Right forelimb (tissue), 1 donor: ENCODE measurements around the gene ABTB2.
A peak's percentile ranks its signal among the peaks of the same experiment; 100 is the strongest.
"Not testable (repeated sequence)": the region's sequence is repeated elsewhere in the genome, so short reads cannot be mapped to it uniquely, and the experiment has no call there.

Experiments used
- DNase-seq: peaks from one replicate; pipeline ENCODE4 v3.0.0-alpha.2; 2018

ABTB2 gene

DNA sequence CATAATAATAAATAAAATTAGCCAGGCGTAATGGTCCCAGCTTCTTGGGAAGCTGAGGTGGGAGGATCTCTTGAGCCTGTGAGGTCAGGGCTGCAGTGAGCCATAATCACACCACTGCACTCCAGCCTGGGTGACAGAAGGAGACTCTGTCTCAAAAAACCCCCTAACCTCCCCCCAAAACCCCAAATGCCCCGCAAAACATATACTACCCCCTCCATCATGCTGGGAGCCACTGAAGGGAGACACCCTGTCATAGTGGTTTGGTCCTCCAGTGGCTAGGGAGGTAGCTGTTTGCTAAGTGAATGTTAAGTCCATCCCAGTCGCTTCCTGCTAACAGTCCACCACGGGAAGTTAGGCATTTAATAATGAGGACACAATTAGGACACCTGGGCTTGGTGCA is 125.0 kb downstream of the ABTB2 start:
- no peak for DNase-seq

DNA sequence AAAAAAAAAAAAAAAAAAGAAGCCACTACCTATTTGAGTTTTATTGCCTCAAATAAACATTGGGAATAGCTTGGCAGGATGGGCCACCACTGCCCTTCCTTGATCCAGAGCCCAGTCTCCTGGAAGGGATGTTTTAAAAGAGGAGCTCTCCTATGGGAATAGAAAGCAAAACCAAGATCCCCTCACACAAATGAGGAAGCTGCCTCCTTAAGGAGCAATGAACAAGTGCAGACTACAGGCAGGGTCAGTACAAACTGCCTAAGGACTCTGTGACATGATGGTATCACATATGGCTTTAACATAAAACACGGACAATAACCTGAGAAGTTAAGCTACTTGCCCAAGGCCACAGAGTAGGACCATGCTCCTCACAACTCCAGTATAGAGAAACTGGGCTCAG is 131.6 kb downstream of the ABTB2 start:
- no peak for DNase-seq

DNA sequence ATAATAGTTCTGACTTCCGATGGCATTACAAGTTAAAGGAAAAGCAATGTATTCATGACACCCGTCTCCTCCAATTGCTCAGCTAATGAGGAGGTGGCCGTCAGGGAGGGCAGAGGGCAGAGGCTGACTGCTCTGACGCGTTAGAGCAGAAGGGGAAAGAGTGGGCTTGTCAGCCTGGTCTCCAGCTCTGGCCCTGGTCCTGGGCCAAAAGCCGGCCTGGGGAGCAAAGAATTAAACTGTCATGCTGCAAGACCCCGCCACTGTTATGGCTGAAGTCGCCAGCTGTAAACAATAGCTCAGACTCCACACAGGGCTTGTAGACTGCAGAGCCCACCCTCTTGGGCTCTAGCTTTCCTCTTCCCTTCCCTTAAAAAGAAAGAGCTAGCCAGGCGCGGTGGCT is 132.7 kb downstream of the ABTB2 start:
- no peak for DNase-seq

- no peak for DNase-seq
These were observed 133.3 kb downstream of the ABTB2 start for GRCh38 chr11:34224434-34224966.

GRCh38 chr11:34223907-34224306 is 133.9 kb downstream of the ABTB2 start:
- no peak for DNase-seq

- peak; percentile 60 for DNase-seq
These were observed 134.6 kb downstream of the ABTB2 start for GRCh38 chr11:34223021-34223813.

DNA sequence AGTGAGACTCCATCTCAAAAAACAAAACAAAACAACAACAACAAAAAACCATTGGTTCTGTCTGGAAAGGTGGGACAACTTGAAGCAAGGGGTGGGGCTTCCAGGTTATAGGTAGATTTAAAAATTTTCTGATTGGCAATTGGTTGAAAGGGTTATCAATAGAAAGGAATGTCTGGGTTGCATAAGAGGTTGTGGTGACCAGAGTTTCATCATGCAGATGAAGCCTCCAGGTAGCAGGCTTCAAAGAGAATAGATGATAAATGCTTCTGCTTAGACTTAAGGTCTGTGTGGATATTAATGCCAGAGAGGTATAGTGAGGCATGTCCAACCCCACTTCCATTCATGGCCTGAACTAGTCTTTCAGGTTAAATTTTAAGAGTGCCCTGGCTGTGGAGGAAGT is 135.8 kb downstream of the ABTB2 start:
- DNase-seq, result no peak

GRCh38 chr11:34219941-34220370 is 137.9 kb downstream of the ABTB2 start:
- DNase-seq, result no peak

GRCh38 chr11:34219279-34219678 is 138.5 kb downstream of the ABTB2 start:
- no peak for DNase-seq

DNA sequence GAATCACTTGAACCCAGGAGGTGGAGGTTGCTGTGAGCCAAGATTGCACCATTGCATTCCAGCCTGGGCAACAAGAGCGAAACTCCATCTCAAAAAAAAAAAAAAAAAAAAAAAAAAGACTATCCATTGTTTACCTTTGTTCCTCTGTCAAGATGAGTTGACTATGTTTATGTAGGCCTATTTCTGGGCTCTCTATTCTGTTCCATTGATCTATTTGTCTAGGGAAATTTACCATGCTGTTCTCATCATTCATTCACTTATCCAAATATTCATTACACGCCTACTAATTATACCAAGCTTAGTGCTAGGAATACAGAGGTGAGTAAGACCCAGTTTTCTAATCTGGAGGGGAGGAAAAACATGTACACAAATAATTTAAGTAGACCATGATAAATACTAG is 139.1 kb downstream of the ABTB2 start:
- not testable (repeated sequence) for DNase-seq

DNA sequence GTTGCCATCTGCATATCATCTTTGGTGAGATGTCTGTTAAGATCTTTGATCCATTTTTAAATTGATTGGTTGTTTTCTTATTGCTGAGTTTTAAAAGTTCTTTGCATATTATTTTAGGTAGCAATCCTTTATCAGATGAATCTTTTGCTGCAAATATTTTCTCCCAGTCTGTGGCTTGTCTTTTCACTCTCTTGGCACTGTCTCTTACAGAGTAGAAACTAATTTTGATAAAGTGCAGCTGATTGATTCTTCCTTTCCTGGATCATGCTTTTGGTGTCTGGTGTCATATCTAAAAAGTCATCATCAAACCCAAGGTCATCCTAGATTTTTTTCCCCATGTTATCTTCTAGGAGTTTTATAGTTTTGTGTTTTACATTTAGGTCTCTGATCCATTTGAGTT is 139.7 kb downstream of the ABTB2 start:
- DNase-seq, result no peak

DNA sequence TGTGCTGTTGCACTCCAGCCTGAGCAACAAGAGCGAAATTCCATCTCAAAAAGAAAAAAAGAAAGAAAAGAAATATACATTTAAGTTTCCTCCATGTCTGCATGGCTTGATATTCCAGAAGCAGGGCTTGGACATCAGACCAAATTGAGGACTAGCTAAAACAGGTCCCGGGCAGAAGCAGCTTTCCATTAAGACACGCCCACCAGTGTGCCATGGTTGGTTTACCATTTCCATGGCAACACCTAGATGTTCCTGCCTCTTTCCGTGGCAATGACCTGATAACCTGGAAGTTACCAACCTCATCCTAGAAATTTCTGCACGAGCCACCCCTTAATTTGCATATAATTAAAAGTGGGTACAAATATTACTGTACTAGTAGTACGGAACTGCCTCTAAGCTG is 141.1 kb downstream of the ABTB2 start:
- DNase-seq, result no peak

- no peak for DNase-seq
These were observed 141.9 kb downstream of the ABTB2 start for GRCh38 chr11:34215806-34216453.

GRCh38 chr11:34214961-34215805 is 142.6 kb downstream of the ABTB2 start:
- no peak for DNase-seq

DNA sequence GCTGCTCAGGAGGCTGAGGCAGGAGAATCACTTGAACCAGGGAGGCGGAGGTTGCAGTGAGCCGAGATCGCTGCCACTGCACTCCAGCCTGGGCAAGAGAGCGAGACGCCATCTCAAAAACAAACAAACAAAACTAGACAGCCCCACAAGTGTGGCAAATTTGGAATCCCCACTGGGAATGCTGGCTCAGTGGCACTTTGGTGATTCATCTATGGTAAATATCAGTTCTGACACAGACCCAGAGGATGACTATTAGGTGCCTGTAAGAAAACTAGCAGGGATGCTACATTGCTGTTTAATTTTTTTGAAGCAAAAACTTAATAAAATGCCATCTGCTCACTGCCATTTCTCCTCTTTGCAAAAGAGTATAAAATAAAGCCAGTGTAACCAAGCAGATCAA is 144.4 kb downstream of the ABTB2 start:
- no peak for DNase-seq

GRCh38 chr11:34212566-34212965 is 145.2 kb downstream of the ABTB2 start:
- no peak for DNase-seq

DNA sequence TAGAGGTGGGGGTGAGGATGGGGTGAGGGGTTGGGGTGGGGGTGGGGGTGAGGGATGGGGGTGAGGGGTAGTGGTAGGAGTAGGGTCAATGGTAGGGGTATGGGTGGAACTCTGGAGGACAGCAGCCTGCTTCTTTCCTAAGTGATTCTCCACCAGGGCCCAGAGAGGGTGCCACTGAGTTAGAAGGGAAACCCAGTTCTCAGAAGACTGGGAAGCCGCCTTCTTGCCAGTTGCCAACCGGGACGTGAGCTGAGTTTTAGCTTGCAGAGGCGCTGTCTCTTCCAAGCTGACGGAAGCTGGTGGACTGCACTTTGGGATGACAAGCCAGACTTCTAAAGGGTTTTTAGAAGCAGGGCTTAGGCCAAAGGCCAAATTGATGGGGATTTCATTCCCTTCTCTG is 148.0 kb downstream of the ABTB2 start:
- DNase-seq, result no peak

DNA sequence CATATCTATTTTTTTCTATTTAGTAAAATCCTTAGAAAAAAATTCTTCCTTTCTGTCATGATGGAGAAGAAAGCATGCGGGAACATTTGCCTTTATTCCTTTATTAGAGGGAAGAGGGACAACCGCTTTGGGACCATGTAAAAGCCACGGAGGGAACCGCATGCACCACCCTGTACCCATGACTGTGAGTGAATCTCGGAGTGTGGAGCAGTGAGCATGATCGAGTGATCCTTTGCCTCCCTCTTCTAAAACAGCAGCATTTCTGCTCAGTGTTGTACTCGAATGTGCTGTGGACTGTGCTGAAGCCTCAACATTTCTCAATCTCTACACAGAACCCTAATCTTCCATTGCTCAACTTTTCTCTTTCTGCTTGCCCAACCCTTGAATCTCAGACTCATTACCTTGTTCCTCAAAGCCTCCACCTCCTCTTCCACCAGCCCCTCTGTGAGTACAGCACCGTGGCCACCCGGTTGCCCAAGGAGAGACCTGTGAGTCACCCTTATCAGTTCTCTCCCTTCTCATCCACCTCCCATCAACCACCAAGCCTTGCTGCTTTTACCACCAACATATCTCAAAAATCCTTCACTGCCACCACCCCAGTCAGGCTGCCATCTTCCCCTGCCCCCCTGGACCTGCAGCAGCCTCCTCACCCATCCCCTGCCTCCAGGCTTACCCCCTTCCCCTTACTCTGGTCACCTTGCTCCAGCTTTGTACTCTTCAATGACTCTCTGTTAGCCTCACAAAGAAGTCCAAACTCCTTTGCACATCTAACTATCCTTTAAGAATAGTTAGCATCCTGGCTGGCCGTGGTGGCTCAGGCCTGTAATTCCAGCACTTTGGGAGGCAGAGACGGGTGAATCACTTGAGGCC is 149.3 kb downstream of the ABTB2 start:
- DNase-seq, result no peak

- DNase-seq, result no peak
These were observed 150.2 kb downstream of the ABTB2 start for GRCh38 chr11:34207487-34208180.

- DNase-seq, result peak; percentile 71
These were observed 151.2 kb downstream of the ABTB2 start for GRCh38 chr11:34206407-34207300.
